Fibroblast of pulmonary artery (primary cell): ENCODE results near the gene LRMDA.
"Not testable (repeated sequence)": the region's sequence is repeated elsewhere in the genome, so short reads cannot be mapped to it uniquely, and the experiment has no call there.

Experiments used
- DNase-seq: peaks from one replicate; pipeline ENCODE4 v3.0.0-alpha.2; 2010; ENCODE audit warnings: low read depth
- H3K4me3 ChIP-seq: replicated peaks from 2 replicates; pipeline ENCODE4 v1.5.1; 2011; ENCODE audit warnings: low read depth, mild to moderate bottlenecking, control low read depth, low read length, moderate library complexity
- TF ChIP-seq, protein P1 (sequence below): IDR thresholded peaks from 2 replicates; pipeline ENCODE4 v1.5.1; 2011; ENCODE audit warnings: mild to moderate bottlenecking, control low read depth, low read length, inconsistent platforms; ENCODE audit errors: missing control alignments

LRMDA gene

DNA sequence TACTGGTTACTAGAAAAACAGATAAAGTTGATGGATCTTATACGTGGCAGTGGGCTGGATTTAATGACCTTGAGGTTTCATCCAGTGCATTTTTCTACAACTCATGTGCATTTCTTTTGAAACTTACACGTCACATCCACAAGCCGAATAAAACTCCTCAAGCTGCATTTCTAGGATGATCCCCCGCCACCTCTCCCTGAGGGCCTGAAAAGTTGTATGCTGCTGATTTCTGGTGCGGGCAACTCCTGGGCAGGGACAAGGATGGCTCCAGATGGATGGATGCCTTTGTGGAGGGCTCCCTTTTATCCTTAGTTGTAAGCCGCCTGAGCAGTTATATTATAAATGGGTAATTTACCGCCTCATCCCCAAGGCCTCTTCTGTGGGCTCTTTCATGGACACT, 1091.1 kb downstream of the LRMDA start:
- DNase-seq, result no peak
- no peak overlapping the region for H3K4me3 ChIP-seq
- TF ChIP-seq, protein P1, sequence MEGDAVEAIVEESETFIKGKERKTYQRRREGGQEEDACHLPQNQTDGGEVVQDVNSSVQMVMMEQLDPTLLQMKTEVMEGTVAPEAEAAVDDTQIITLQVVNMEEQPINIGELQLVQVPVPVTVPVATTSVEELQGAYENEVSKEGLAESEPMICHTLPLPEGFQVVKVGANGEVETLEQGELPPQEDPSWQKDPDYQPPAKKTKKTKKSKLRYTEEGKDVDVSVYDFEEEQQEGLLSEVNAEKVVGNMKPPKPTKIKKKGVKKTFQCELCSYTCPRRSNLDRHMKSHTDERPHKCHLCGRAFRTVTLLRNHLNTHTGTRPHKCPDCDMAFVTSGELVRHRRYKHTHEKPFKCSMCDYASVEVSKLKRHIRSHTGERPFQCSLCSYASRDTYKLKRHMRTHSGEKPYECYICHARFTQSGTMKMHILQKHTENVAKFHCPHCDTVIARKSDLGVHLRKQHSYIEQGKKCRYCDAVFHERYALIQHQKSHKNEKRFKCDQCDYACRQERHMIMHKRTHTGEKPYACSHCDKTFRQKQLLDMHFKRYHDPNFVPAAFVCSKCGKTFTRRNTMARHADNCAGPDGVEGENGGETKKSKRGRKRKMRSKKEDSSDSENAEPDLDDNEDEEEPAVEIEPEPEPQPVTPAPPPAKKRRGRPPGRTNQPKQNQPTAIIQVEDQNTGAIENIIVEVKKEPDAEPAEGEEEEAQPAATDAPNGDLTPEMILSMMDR, result no peak

DNA sequence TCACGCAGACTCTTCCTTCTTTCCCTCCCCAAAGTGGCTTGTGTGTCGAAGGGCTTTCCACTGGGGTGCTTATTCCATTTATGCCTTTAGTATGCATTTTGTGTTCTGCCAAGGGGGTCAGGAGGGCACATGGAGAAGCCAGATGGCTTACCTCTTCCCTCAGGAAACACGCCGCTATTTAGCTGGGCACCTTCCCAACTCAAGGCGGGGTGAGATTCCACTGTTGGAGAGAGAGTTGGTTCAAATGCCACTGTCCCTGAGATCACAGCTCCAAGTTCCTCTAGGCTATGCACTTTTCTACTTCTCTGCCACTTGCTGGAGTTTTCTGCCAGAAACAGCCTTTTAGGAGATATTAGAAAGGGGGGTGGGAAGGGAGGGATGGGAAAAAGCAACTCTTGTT, 1091.8 kb downstream of the LRMDA start:
- DNase-seq, result peak; percentile 8
- H3K4me3 ChIP-seq, result no peak overlapping the region
- TF ChIP-seq, protein P1, result no peak

DNA sequence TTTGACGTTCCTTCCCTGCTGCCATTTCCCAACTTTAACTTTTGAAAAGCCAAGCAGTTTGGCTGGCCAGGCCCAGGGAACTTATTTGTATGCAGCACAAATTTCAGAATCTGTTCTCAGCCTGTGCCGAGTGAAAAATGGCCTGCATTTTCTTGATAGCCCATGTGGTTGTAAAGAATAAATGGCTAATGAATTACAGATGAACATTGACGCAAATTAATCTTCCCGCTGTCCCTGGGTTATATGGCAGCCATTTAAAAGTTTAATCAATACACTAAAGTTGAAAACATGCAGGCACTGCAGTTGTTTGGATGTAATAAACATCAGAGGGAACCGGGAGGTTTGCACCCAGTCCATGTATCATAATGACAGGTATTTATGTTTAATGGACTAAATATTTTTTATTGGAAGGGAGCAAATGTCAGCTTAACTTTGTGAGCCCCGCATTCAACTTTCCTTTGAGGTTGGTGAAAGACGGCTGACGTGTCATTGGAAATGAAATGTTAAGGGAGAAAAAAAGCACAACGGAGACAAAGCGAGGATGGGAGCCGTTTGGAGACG, 1092.4 kb downstream of the LRMDA start:
- no peak for DNase-seq
- H3K4me3 ChIP-seq, result no peak overlapping the region
- TF ChIP-seq, protein P1, result no peak

DNA sequence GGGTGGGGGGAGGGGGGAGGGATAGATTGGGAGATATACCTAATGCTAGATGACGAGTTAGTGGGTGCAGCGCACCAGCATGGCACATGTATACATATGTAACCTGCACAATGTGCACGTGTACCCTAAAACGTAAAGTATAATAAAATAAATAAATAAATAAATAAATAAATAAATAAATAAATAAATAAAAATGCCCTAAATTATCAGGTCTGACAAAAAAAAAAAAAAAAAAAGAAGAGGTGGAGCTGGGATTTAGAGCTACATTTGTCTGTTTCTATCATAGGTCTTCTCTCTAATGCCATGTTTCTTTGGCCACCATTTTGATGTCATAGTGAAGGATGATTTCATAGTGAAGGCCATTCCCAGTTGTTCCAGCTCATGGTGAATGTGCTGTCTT, 1095.4 kb downstream of the LRMDA start:
- H3K4me3 ChIP-seq, DNase-seq: not testable (repeated sequence)

DNA sequence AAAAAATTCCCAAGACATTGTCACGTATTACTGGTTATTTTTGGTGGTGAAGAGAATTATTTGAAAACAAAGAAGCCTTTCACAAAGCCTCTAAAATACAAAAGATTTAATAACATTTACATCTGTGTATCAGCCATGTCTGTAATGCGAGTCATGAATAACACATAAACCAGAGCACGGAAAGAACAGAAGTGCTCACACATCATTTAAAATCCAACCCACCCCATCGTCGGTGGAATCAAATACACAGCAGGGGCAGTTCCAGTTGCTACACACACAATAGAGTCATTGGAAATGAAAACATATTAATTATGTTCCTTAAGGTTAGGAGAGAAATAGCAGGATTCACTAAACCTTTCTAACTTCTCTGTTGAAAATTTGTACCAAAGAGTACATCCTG, 1108.9 kb downstream of the LRMDA start:
- TF ChIP-seq, protein P1, result no peak
- no peak overlapping the region for H3K4me3 ChIP-seq
- no peak for DNase-seq

DNA sequence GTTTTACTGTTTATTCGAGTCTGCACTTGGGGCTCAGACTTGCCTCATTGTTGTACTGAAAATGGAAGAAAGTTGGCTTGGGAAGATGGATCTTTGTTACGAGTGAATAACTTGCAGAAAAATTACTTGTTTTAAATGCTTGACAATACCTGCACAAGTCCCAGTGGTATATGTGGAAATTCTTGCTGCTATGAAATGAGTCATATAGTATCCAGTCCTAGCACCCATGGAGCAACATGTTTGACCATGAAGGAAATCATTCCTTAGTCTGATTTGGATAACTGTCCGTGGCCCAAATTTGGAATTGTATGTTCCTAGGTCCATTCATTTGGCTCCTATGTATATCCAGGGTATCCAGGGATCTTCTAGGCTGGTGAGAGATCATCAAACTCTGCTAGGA, 1109.4 kb downstream of the LRMDA start:
- DNase-seq, result peak; percentile 14
- no peak overlapping the region for H3K4me3 ChIP-seq
- TF ChIP-seq, protein P1, result no peak

DNA sequence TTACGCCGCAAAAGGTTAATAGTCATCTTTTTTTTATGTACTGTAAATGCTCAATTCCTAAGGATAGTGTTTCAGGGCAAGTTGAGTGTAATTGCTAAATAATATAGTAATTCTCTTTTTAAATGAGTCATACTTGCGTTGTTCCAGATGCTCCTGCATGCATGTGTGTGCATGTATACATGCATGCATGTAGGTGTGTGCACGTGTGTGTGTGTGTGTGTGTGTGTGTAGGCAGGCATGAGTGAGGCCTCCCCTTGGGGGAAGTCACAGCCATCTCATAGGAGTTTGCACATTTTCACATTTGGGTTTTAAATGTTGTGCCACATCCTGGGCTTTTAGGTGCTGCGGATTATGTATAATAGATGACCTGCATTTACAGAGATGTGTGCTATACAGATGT, 1110.4 kb downstream of the LRMDA start:
- TF ChIP-seq, protein P1, result no peak
- no peak overlapping the region for H3K4me3 ChIP-seq
- no peak for DNase-seq
